GM23338 (cell line): ENCODE data around the gene ULK4. TPM values are rescaled to one million over a fixed set of nuclear protein-coding genes. Genes with fewer than 3 reads are reported as not detected.

Source experiments
- ATAC-seq: fragments of 200-7000 bp; cut with Tn5 transposase; 3 replicates; pipeline ENCODE4 v1.9.1; 2020
- DNase-seq: peaks from one replicate; pipeline ENCODE4 v3.0.0-alpha.2; 2015; ENCODE audit warnings: low spot score
- H2AFZ ChIP-seq: fragments of 200-600 bp; sonication (generic); 2 replicates; pipeline ENCODE4 v1.8.0; 2016; ENCODE audit warnings: antibody characterized with exemption, mild to moderate bottlenecking, moderate library complexity
- H3F3A ChIP-seq: fragments of 200-600 bp; sonication (generic); replicated peaks from 2 replicates; pipeline ENCODE4 v1.8.0; 2017; ENCODE audit warnings: antibody characterized with exemption, mixed run types, low read depth
- H3K27ac ChIP-seq: fragments of 200-600 bp; sonication (generic); 2 replicates; pipeline ENCODE4 v1.6.1; 2016; ENCODE audit warnings: low read depth
- H3K27me3 ChIP-seq: fragments of 200-600 bp; sonication (generic); 2 replicates; pipeline ENCODE4 v1.8.0; 2016; ENCODE audit warnings: mild to moderate bottlenecking, mixed run types, moderate library complexity; ENCODE audit not compliant: insufficient read depth
- H3K36me3 ChIP-seq: fragments of 200-600 bp; sonication (generic); 2 replicates; pipeline ENCODE4 v1.8.0; 2016; ENCODE audit warnings: mild to moderate bottlenecking; ENCODE audit not compliant: insufficient read depth
- H3K4me1 ChIP-seq: fragments of 200-600 bp; sonication (generic); 2 replicates; pipeline ENCODE4 v1.8.0; 2016; ENCODE audit warnings: mild to moderate bottlenecking, moderate library complexity; ENCODE audit not compliant: insufficient read depth
- H3K4me2 ChIP-seq: fragments of 200-600 bp; sonication (generic); 2 replicates; pipeline ENCODE4 v1.7.1; 2017; ENCODE audit warnings: mixed run types
- H3K4me3 ChIP-seq: fragments of 200-600 bp; sonication (generic); 2 replicates; pipeline ENCODE4 v1.6.1; 2016; ENCODE audit warnings: mixed run types
- H3K79me2 ChIP-seq: fragments of 200-600 bp; sonication (generic); replicated peaks from 2 replicates; pipeline ENCODE4 v1.8.0; 2017; ENCODE audit warnings: mild to moderate bottlenecking; ENCODE audit not compliant: insufficient read depth
- H3K9me2 ChIP-seq: fragments of 200-600 bp; sonication (generic); 2 replicates; pipeline ENCODE4 v1.8.0; 2017; ENCODE audit not compliant: insufficient read depth
- H4K20me1 ChIP-seq: fragments of 200-600 bp; sonication (generic); replicated peaks from 2 replicates; pipeline ENCODE4 v1.8.0; 2017; ENCODE audit warnings: mild to moderate bottlenecking; ENCODE audit not compliant: insufficient read depth
- H3K27ac Mint-ChIP-seq: 2 replicates; pipeline ENCODE4 v1.8.0; 2020; ENCODE audit warnings: inconsistent platforms, mild to moderate bottlenecking, moderate library complexity, mixed read lengths
- H3K27me3 Mint-ChIP-seq: 3 replicates; pipeline ENCODE4 v1.8.0; 2022; ENCODE audit warnings: low read depth, mild to moderate bottlenecking, moderate library complexity, mixed read lengths, inconsistent platforms; ENCODE audit not compliant: insufficient read depth, poor library complexity
- H3K36me3 Mint-ChIP-seq: 3 replicates; pipeline ENCODE4 v1.8.0; 2021; ENCODE audit warnings: low read depth, mild to moderate bottlenecking, inconsistent platforms, moderate library complexity, mixed read lengths
- H3K4me1 Mint-ChIP-seq: 3 replicates; pipeline ENCODE4 v1.8.0; 2020; ENCODE audit warnings: mild to moderate bottlenecking, inconsistent platforms, mixed read lengths
- H3K4me3 Mint-ChIP-seq: 3 replicates; pipeline ENCODE4 v1.8.0; 2021; ENCODE audit warnings: moderate library complexity, mild to moderate bottlenecking, inconsistent platforms, mixed read lengths
- H3K9me3 Mint-ChIP-seq: 3 replicates; pipeline ENCODE4 v1.8.0; 2020; ENCODE audit warnings: moderate library complexity, mild to moderate bottlenecking, inconsistent platforms, mixed read lengths
- CREB1 ChIP-seq: fragments of 250-450 bp; sonication (Bioruptor Pico); IDR thresholded peaks from 2 replicates; pipeline ENCODE4 v1.5.0; 2020; ENCODE audit warnings: low read depth, mild to moderate bottlenecking, moderate library complexity
- EZH2 ChIP-seq: fragments of 200-600 bp; sonication (generic); IDR thresholded peaks from one replicate; pipeline ENCODE4 v1.8.0; 2017; ENCODE audit warnings: antibody characterized with exemption, mild to moderate bottlenecking, low read depth; ENCODE audit not compliant: unreplicated experiment
- JUNB ChIP-seq: IDR thresholded peaks from one replicate; pipeline ENCODE4 v1.6.1; 2016; ENCODE audit warnings: antibody characterized with exemption; ENCODE audit not compliant: unreplicated experiment
- REST ChIP-seq: IDR thresholded peaks from one replicate; pipeline ENCODE4 v1.6.1; 2018; ENCODE audit warnings: antibody characterized with exemption; ENCODE audit not compliant: unreplicated experiment
- STAT1 ChIP-seq: IDR thresholded peaks from one replicate; pipeline ENCODE4 v1.6.1; 2016; ENCODE audit warnings: antibody characterized with exemption; ENCODE audit not compliant: unreplicated experiment
- ZNF331 ChIP-seq: fragments of 250-450 bp; sonication (Bioruptor Pico); IDR thresholded peaks from 2 replicates; pipeline ENCODE4 v1.5.0; 2020; ENCODE audit warnings: low read depth, mild to moderate bottlenecking, moderate library complexity
- ZNF462 ChIP-seq: fragments of 250-450 bp; sonication (Bioruptor Pico); IDR thresholded peaks from 2 replicates; pipeline ENCODE4 v1.5.0; 2020; ENCODE audit warnings: mild to moderate bottlenecking, moderate library complexity
- polyA plus RNA-seq: library from polyadenylated mRNA; unstranded; fragments of >200 nt; fragmentation: Nextera tagmentation; extraction: Ambion mirVana; gene quantifications from 2 replicates; pipeline ENCODE4 v1.2.1, GENCODE V29; 2016
- total RNA-seq: library from RNA; depleted of rRNA; stranded (reverse); fragments of >200 nt; shearing (Covaris generic); gene quantifications from 2 replicates; pipeline ENCODE4 v1.2.3, GENCODE V29; 2014

The ULK4 gene
- total and polyA plus RNA-seq, 2 experiments from 2014 or later = 20.8 to 41.4 TPM

GRCh38 chr3:41324156-41324475, 637.8 kb downstream of the ULK4 start:
- Histone ChIP-seq H3K4me2 (no peak overlapping the region), H3K79me2 (no peaks in the 10 kb centered on the region), H3K4me1 (peaks cover 32% of the 10 kb centered on the region), H2AFZ (no peak overlapping the region), H3K27ac (no peak overlapping the region), H3F3A (peaks cover 4% of the 10 kb centered on the region; the same call in 1 of the 2 replicates), H3K4me3 (no peak overlapping the region), H3K27me3 (no peaks in the 10 kb centered on the region), H3K9me2 (no peaks in the 10 kb centered on the region), H3K36me3 (no peaks in the 10 kb centered on the region), H4K20me1 (no peaks in the 10 kb centered on the region)
- Mint-ChIP-seq H3K9me3 (no peaks in the 10 kb centered on the region), H3K27ac (no peak overlapping the region), H3K4me1 (peaks cover 56% of the 10 kb centered on the region), H3K27me3 (peaks cover 2% of the 10 kb centered on the region), H3K36me3 (no peaks in the 10 kb centered on the region), H3K4me3 (no peak overlapping the region)
- no peak for ATAC-seq
- TF ChIP-seq EZH2 = no peak
- TF ChIP-seq JUNB = no peak
- DNase-seq = no peak

GRCh38 chr3:41323467-41324155, 638.3 kb downstream of the ULK4 start:
- Histone ChIP-seq H3K79me2 (no peaks in the 10 kb centered on the region), H3K27me3 (no peaks in the 10 kb centered on the region), H3K4me1 (peaks cover 35% of the 10 kb centered on the region), H4K20me1 (no peaks in the 10 kb centered on the region), H3K9me2 (no peaks in the 10 kb centered on the region), H3F3A (peaks cover 4% of the 10 kb centered on the region; the same call in 1 of the 2 replicates), H3K27ac (no peak overlapping the region), H3K4me2 (no peak overlapping the region), H3K36me3 (no peaks in the 10 kb centered on the region), H3K4me3 (no peak overlapping the region), H2AFZ (no peak overlapping the region)
- H3K27ac Mint-ChIP-seq = 0 out of 2 replicates have a peak overlapping the region, but pooled peaks have one; percentile 32
- H3K4me3 Mint-ChIP-seq = no peak overlapping the region
- peaks cover 2% of the 10 kb centered on the region for H3K27me3 Mint-ChIP-seq
- H3K36me3 Mint-ChIP-seq = no peaks in the 10 kb centered on the region
- DNase-seq = no peak
- no peaks in the 10 kb centered on the region for H3K9me3 Mint-ChIP-seq
- ATAC-seq = peak; percentile 39
- TF ChIP-seq CREB1 (CRISPR knock-in tag) (no peak), ZNF331 (no peak), REST (no peak), ZNF462 (CRISPR knock-in tag) (no peak), EZH2 (no peak), STAT1 (no peak)
- H3K4me1 Mint-ChIP-seq = peaks cover 57% of the 10 kb centered on the region
